Naive thymus-derived CD8-positive, alpha-beta T cell (primary cell): Measurements from ENCODE around the gene DBH. TPM values are rescaled to one million over a fixed set of nuclear protein-coding genes. Genes with fewer than 3 reads are reported as not detected.
"Not testable (repeated sequence)": the region's sequence is repeated elsewhere in the genome, so short reads cannot be mapped to it uniquely, and the experiment has no call there.

ENCODE experiments used
- ATAC-seq, 2 donors: fragments of 150-1000 bp; cut with Tn5 transposase in 1 of 2; sonication (Bioruptor Pico), chemical (Tn5 transposase) in 1 of 2; 1 replicate in 1 of 2; 2 replicates in 1 of 2; pipeline ENCODE4 v1.10.0; 2021; ENCODE audit warnings: mild to moderate bottlenecking in 2 of 2, moderate library complexity in 2 of 2
- POLR2A ChIA-PET: fragments of 350-600 bp; sonication (Branson Sonifier 250); formaldehyde crosslinking; loops from one replicate; lab custom pipeline; 2021; ENCODE audit warnings: antibody characterized with exemption; lab: Charles Lee
- DNase-seq, 10 donors: peaks; one replicate each; pipeline versions ENCODE4 v3.0.0 to v3.0.0-alpha.2; 2020 to 2022
- H3K27ac Mint-ChIP-seq, 10 donors: one replicate each; pipeline ENCODE4 v1.8.0; 2020 to 2022; ENCODE audit warnings: mild to moderate bottlenecking in 10 of 10, mixed read lengths in 10 of 10, moderate library complexity in 4 of 10, inconsistent platforms in 1 of 10
- H3K27me3 Mint-ChIP-seq, 5 donors: one replicate each; pipeline ENCODE4 v1.8.0; 2021 to 2022; ENCODE audit warnings: mixed read lengths in 5 of 5
- H3K36me3 Mint-ChIP-seq, 3 donors: one replicate each; pipeline ENCODE4 v1.8.0; 2020 to 2022; ENCODE audit warnings: mixed read lengths in 3 of 3, mild to moderate bottlenecking in 2 of 3, inconsistent platforms in 1 of 3
- H3K4me1 Mint-ChIP-seq, 4 donors: one replicate each; pipeline ENCODE4 v1.8.0; 2021 to 2022; ENCODE audit warnings: mixed read lengths in 4 of 4
- H3K4me3 Mint-ChIP-seq, 10 donors: one replicate each; pipeline ENCODE4 v1.8.0; 2020 to 2022; ENCODE audit warnings: mild to moderate bottlenecking in 10 of 10, mixed read lengths in 10 of 10, moderate library complexity in 6 of 10, inconsistent platforms in 1 of 10
- H3K9me3 Mint-ChIP-seq, 9 donors: one replicate each; pipeline ENCODE4 v1.8.0; 2020 to 2022; ENCODE audit warnings: mixed read lengths in 9 of 9, mild to moderate bottlenecking in 3 of 9, inconsistent platforms in 1 of 9, moderate library complexity in 1 of 9
- polyA plus RNA-seq, 3 donors: library from polyadenylated mRNA; unstranded; fragments of 300-500 nt; fragmentation: Illumina TruSeq; gene quantifications; one replicate each; pipeline ENCODE4 v1.2.3, GENCODE V29; 2021
- total RNA-seq, 8 experiments: library from RNA in 2 of 8; stranded (reverse) in 2 of 8; gene quantifications; one replicate each; pipeline ENCODE4 v1.2.3 and lab custom pipeline; 2021 to 2026

Gene DBH
- total and polyA plus RNA-seq, 5 experiments from 2014 or later = not detected

DNA sequence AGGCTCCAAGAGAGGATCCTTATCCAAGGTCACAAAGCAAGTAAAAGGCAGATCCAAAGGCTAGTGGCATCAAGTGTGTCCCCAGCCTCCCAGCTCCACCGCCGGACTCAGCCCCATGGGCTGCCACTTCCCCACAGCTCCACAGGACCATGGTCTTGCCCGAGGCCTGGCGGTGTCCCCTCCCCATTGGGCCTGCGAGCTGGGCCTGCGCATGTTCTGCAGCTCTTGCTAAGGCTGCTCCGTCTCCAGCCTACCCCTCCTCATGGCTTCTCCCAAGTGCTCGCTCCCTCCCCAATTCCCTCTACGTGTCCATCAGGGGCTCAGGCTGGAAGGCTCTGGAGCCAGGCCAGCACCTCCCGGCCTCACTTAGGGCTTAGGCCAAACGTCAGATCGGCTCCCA, 29.4 kb downstream of the DBH start:
- Mint-ChIP-seq H3K27ac (peak overlapping the region in 1 of 10 donors; percentile 13), H3K36me3 (no peaks in the 10 kb centered on the region), H3K4me3 (no peak overlapping the region)

DNA sequence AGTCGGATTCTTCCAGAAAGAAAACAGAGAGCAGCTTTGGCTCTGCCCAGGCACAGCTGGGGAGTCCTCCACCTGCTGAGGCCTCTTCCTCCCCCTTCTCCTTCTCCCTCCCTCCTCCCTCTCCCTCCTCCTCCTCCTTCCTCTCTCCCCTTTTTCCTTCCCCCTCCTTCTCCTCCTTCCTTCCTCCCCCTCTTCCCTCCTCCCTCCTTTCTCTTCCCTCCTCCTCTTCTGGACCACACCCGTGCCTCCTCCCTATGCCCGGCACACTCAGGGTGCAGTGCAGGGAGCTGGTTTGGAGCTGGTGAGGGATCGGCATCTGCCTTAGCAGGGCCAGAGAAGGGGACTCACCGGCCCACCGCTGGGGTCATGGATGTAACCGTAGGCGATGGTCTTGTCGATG, 30.2 kb downstream of the DBH start:
- no peak overlapping the region for H3K27ac Mint-ChIP-seq
- DNase-seq (no peak), ATAC-seq (no peak)
- H3K4me1 Mint-ChIP-seq = no peaks in the 10 kb centered on the region
- no peak overlapping the region for H3K4me3 Mint-ChIP-seq
- no peaks in the 10 kb centered on the region for H3K36me3 Mint-ChIP-seq
- no peaks in the 10 kb centered on the region for H3K9me3 Mint-ChIP-seq
- POLR2A ChIA-PET = no interaction called here
- no peaks in the 10 kb centered on the region for H3K27me3 Mint-ChIP-seq

More for the DNA sequence above, 29.4 kb downstream of the DBH start:
- POLR2A ChIA-PET = no interaction called here
- Mint-ChIP-seq H3K27me3 (peaks cover 0 to under 1% (median 0%) of the 10 kb centered on the region in 5 donors), H3K9me3 (no peaks in the 10 kb centered on the region), H3K4me1 (no peaks in the 10 kb centered on the region)
- DNase-seq (no peak), ATAC-seq (no peak)

- Mint-ChIP-seq H3K4me1 (no peaks in the 10 kb centered on the region), H3K4me3 (no peak overlapping the region), H3K27me3 (no peaks in the 10 kb centered on the region), H3K9me3 (no peaks in the 10 kb centered on the region), H3K36me3 (no peaks in the 10 kb centered on the region), H3K27ac (no peak overlapping the region)
- DNase-seq (no peak), ATAC-seq (no peak)
- POLR2A ChIA-PET = no interaction called here
Observed at GRCh38 chr9:133666845-133667244, 30.7 kb downstream of the DBH start.

DNA sequence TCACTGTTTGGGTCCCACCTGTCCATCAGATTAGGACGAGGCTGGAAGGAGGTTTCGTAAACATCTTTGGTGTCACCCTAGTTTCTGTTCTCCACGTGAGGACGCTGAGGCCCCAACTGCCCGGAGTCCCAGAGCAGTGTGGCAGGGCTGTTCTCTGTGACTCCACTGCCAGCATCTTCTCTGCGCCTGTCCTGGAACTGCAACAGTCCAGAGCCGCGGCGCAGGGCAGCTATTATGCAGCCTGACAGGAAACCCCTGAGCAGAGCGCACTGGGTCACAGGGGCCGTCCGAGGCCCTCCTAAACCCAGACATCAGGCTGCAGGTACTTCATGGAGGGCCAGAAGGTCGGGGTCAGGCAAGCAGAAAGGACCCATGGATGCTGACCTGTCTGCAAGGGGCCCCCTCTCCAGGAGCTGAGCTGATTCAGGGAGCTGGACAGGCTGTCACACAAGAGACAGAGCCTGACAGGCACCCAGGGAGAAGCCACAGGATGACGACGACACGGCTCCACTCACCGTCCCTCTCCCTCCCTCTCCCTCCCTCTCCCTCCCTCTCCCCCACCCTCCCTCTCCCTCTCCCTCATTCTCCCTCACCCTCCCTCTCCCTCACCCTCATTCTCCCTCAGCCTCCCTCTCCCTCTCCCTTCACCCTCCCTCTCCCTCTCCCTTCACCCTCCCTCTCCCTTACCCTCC, 31.7 kb downstream of the DBH start:
- no peaks in the 10 kb centered on the region for H3K27me3 Mint-ChIP-seq
- no peaks in the 10 kb centered on the region for H3K36me3 Mint-ChIP-seq
- no peak overlapping the region for H3K4me3 Mint-ChIP-seq
- DNase-seq (no peak), ATAC-seq (no peak)
- POLR2A ChIA-PET = interaction anchor here (0.6 kb wide), 1 partner anchor 9 kb away, joined by 3 read pairs; no protein-coding TSS in a partner anchor
- H3K9me3 Mint-ChIP-seq = no peaks in the 10 kb centered on the region
- H3K4me1 Mint-ChIP-seq = peaks cover 0 to 2% (median 0%) of the 10 kb centered on the region in 4 donors
- H3K27ac Mint-ChIP-seq = peak overlapping the region in 1 of 10 donors; percentile 89

GRCh38 chr9:133669182-133669801, 33.1 kb downstream of the DBH start:
- POLR2A ChIA-PET = no interaction called here
- ATAC-seq (no peak), DNase-seq (no peak)
- no peak overlapping the region for H3K4me3 Mint-ChIP-seq
- peak overlapping the region in 3 of 10 donors; percentile 6 to 58 (median 21) for H3K27ac Mint-ChIP-seq
- H3K27me3 Mint-ChIP-seq = no peaks in the 10 kb centered on the region
- H3K4me1 Mint-ChIP-seq = peaks cover 0 to 2% (median 0%) of the 10 kb centered on the region in 4 donors
- H3K9me3 Mint-ChIP-seq = no peaks in the 10 kb centered on the region
- no peaks in the 10 kb centered on the region for H3K36me3 Mint-ChIP-seq

DNA sequence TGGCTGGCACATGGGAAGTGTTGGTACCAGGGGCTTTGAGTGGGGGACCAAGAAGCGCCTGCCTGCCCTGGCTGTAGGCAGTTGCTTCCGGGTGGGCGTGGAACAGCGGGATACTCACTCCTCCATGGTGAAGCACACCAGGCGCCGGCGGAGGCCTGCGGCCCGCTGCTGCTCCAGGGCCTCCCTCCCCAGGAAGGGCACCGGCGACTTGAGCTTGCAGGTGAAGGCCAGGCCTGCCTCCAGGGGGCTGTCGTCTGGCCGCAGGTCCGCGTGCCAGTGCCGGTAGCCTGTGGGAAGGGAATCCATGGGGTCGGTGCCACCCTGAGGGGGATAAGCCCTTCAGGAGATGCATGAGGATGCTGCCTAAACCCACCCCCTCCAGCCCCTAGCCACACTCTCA, 34.3 kb downstream of the DBH start:
- Mint-ChIP-seq H3K27me3 (no peaks in the 10 kb centered on the region), H3K4me1 (peaks cover 0 to 9% (median 2%) of the 10 kb centered on the region in 4 donors), H3K36me3 (no peaks in the 10 kb centered on the region), H3K9me3 (no peaks in the 10 kb centered on the region), H3K27ac (peak overlapping the region in 3 of 10 donors; percentile 19 to 67 (median 43)), H3K4me3 (no peak overlapping the region)
- DNase-seq (no peak), ATAC-seq (no peak)
- POLR2A ChIA-PET = interaction anchor here (0.6 kb wide), 1 partner anchor 820 kb away, joined by 5 read pairs; no protein-coding TSS in a partner anchor

- Mint-ChIP-seq H3K36me3 (no peaks in the 10 kb centered on the region), H3K4me1 (peaks cover 2 to 16% (median 11%) of the 10 kb centered on the region in 4 donors), H3K4me3 (no peak overlapping the region), H3K9me3 (no peaks in the 10 kb centered on the region), H3K27me3 (no peaks in the 10 kb centered on the region), H3K27ac (peak overlapping the region in 1 of 10 donors; percentile 33)
- ATAC-seq (no peak), DNase-seq (no peak)
- POLR2A ChIA-PET = interaction anchor here (1.0 to 2.7 kb wide), 2 partner anchors 12 to 31 kb away, joined by 3 to 13 read pairs; no protein-coding TSS in a partner anchor
Observed at GRCh38 chr9:133671371-133671770, 35.2 kb downstream of the DBH start.

GRCh38 chr9:133672503-133673257, 36.5 kb downstream of the DBH start:
- ATAC-seq (no peak), DNase-seq (no peak)
- peaks cover 8 to 30% (median 24%) of the 10 kb centered on the region in 4 donors for H3K4me1 Mint-ChIP-seq
- POLR2A ChIA-PET = interaction anchor here (0.6 to 2.7 kb wide), 2 partner anchors 11 to 29 kb away, joined by 3 to 13 read pairs; no protein-coding TSS in a partner anchor
- H3K9me3 Mint-ChIP-seq = no peaks in the 10 kb centered on the region
- H3K27me3 Mint-ChIP-seq = no peaks in the 10 kb centered on the region
- H3K27ac Mint-ChIP-seq = peak overlapping the region in 4 of 10 donors; percentile 20 to 71 (median 64)
- no peak overlapping the region for H3K4me3 Mint-ChIP-seq
- no peaks in the 10 kb centered on the region for H3K36me3 Mint-ChIP-seq

DNA sequence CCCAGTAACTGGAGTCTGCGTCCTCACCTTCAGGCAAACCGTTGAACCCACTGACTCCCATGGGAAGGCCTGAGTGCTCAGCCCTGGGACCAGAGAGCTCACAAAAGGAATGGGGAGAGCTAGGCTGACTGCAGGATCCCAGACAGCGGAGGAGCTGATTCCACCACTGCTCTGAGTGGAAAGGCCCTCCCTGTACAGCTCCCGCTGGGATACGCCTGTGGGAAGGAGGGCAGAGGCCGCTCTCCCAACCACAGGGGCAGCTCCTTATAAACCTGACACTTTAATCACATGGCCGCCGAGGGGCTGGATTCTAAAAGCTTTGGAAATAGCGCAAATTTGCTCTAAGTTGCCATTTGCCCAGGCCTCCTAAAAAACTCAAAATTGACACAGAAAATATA, 37.1 kb downstream of the DBH start:
- no peaks in the 10 kb centered on the region for H3K27me3 Mint-ChIP-seq
- H3K4me3 Mint-ChIP-seq = no peak overlapping the region
- peak overlapping the region in 2 of 10 donors; percentile 20 to 65 for H3K27ac Mint-ChIP-seq
- DNase-seq (no peak), ATAC-seq (no peak)
- no peaks in the 10 kb centered on the region for H3K36me3 Mint-ChIP-seq
- POLR2A ChIA-PET = interaction anchor here (0.6 to 2.7 kb wide), 2 partner anchors 10 to 28 kb away, joined by 3 to 13 read pairs; no protein-coding TSS in a partner anchor
- peaks cover 8 to 32% (median 27%) of the 10 kb centered on the region in 4 donors for H3K4me1 Mint-ChIP-seq
- H3K9me3 Mint-ChIP-seq = no peaks in the 10 kb centered on the region

GRCh38 chr9:133674091-133674490, 37.9 kb downstream of the DBH start:
- POLR2A ChIA-PET = interaction anchor here (2.7 kb wide), 1 partner anchor 9 kb away, joined by 13 read pairs; no protein-coding TSS in a partner anchor
- ATAC-seq (no peak), DNase-seq (no peak)
- H3K4me3 Mint-ChIP-seq = no peak overlapping the region
- no peaks in the 10 kb centered on the region for H3K36me3 Mint-ChIP-seq
- no peaks in the 10 kb centered on the region for H3K27me3 Mint-ChIP-seq
- H3K4me1 Mint-ChIP-seq = peaks cover 9 to 38% (median 33%) of the 10 kb centered on the region in 4 donors
- peak overlapping the region in 2 of 10 donors; percentile 37 to 88 for H3K27ac Mint-ChIP-seq
- no peaks in the 10 kb centered on the region for H3K9me3 Mint-ChIP-seq

- Mint-ChIP-seq H3K4me1 (peaks cover 9 to 38% (median 33%) of the 10 kb centered on the region in 4 donors), H3K4me3 (peak overlapping the region in 1 of 10 donors; percentile 56), H3K27ac (peak overlapping the region; percentile 94 to 100 (median 98))
- H3K9me3 Mint-ChIP-seq, ATAC-seq, DNase-seq, H3K36me3 Mint-ChIP-seq, H3K27me3 Mint-ChIP-seq: not testable (repeated sequence)
- POLR2A ChIA-PET = interaction anchor here (1.8 to 2.9 kb wide), 2 partner anchors 18 to 26 kb away, joined by 5 to 29 read pairs; no protein-coding TSS in a partner anchor
Observed at GRCh38 chr9:133675796-133676195, 39.6 kb downstream of the DBH start.

DNA sequence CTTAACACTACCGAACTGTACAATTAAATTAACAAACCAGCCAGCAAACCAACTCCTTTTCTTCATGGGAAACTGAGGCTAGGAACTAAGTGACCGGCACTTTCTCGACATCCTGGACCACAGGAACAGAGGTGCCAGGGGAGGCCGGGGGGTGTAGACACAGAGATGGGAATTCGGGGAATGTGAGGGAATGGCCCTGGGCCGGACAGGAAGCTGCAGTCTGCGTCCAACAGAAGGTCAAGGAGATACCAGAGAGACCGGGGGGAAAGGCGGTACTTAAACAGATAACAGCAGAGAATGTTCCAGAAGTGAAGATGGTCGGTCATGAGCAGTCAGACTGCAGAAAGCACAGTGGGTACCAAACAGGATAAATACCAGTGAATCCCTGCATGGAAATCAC, 40.3 kb downstream of the DBH start:
- DNase-seq (no peak), ATAC-seq (no peak)
- peak overlapping the region; percentile 94 to 100 (median 98) for H3K27ac Mint-ChIP-seq
- H3K9me3 Mint-ChIP-seq = no peaks in the 10 kb centered on the region
- no peaks in the 10 kb centered on the region for H3K27me3 Mint-ChIP-seq
- peak overlapping the region in 5 of 10 donors; percentile 4 to 65 (median 33) for H3K4me3 Mint-ChIP-seq
- POLR2A ChIA-PET = interaction anchor here (1.0 to 2.9 kb wide), 5 partner anchors 8 to 26 kb away, joined by 3 to 29 read pairs (median 5); no protein-coding TSS in a partner anchor
- no peaks in the 10 kb centered on the region for H3K36me3 Mint-ChIP-seq
- peaks cover 9 to 38% (median 33%) of the 10 kb centered on the region in 4 donors for H3K4me1 Mint-ChIP-seq
